HK-2 (cell line): Measurements from ENCODE around the gene CRYZ.

Source experiments
- DNase-seq: peaks from one replicate; pipeline ENCODE4 v3.0.0-alpha.2; 2018; ENCODE audit not compliant: unreplicated experiment

The CRYZ gene

DNA sequence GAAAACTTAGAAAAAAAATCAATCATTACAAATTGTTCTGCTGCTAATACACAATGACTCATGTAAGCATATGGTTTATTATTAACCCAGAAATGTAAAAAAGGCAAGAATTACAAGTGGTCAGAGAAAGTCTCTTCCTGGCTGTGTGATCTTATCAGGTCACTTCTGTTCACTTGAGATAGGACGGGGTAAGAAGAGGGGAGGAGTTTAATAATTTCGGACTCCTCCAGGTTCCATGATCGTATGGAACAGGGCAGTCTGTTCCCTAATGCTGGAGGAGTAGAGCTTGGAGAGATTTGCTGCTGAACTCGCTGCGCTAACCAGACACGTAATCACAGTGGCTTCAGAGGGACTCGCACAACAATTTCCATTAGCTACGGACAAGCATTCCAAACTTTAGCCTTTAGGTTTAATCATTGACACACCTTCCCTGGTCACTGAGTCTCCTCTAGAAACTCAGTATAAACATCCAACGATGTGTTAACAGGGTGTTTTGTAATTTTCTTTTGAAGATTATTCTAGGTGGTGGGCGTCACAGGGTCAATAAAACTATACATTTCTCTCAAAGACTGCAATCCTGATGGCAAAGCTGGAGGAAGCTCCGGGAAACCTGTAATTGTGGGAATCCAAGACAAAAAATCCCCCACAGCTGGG is 1.3 kb downstream of the CRYZ start:
- DNase-seq: peak; percentile 68

DNA sequence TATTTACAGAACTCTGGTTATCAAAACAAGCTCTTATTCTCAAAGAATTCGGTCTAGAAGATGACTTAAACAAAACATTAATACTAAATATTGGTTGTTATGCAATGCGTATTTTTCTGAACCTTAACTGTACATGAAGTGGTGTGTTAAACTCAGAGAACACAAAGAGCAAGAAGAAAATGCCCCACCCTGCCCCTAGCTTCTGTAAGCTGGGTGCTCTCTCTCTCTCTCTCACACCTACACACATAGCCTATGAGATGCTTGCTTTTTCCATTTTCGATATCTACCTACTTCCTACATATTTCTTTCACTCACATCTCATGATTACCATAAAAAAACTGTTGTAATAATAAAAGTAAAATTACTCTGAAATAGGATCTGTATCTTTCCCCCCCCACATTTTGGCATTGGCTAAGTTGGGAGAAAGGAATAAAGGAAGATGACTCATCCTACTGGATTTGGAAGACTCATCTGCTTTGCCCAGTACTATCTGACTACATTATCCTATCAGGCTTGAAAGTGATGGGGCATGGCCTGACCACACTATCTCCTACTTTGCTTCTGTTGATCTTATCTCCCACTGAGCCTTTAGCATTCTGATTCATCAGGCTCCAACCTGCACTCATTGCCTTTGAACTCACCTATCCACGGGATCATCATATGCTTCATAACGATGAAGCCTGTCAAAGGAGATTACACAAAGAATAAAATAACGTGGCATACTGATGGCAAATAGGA is 2.9 kb downstream of the CRYZ start:
- peak; percentile 34 for DNase-seq

DNA sequence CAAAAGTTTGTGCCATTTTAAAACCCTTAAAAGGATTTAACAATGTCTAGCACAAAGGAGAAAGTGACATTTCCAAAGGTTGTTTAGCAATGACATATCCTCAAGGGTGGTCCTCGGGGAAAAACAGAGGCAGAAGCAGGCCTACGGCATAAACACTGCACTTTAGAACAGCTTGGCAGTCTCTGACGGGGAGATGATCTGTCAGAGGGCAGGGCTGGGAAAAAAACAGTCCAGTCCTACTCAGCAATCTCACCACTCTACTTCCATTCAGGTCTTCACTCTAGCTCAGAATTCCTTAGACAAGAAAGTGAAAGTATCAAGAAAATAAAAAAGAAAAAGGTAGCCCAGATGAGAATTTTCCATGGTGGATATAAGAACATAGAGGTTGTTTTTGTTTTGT is 4.1 kb downstream of the CRYZ start:
- DNase-seq: no peak

DNA sequence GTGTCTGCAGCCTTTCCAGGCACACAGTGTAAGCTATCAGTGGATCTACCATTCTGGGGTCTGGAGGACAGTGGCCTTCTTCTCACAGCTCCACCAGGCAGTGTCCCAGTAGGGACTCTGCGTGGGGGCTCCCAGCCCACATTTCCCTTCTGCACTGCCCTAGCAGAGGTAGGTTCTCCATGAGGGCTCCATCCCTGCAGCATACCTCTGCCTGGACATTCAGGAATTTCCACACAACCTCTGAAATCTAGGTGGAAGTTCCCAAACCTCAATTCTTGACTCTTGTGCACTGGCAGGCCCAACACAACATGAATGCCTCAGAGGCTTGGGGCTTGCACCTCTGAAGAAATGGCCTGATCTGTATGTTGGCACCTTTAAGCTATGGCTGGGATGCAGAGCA is 6.8 kb downstream of the CRYZ start:
- DNase-seq: no peak

DNA sequence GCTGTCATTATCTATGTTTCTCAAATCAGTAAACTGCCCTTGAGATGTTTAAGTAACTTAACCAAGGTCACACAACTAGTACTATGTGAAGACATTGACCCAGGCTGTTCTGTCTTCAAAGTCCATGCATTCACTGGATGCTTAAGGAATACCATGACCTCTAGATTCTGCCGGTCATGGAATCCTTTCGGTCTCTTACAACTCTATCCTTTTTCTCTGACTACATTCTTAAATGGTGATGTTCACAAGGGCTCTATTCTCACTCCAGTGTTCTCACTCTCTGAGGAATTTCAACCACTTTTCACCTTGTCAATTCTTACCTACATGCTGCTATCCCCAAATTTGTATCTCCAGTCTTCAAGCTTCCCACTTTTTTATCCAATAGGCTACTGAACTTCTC is 15.2 kb downstream of the CRYZ start:
- DNase-seq: no peak

DNA sequence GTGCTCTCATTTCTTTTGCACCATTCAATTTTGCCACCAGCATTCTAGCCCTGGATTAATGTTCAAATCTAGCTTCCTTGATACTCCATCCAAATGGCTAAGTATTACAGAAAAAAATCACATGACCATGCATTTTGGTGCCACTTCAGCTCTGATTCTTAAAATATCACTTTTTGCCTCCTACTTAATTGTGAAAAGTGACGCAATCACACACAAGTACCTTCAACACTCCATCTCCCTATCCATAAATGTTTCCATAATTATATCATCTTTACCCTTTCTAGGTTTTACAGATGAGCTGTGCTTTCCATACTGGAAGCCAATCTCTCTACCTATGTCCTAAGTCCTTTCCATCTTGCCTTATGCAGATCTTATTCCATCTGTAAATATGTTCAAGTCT is 16.0 kb downstream of the CRYZ start:
- DNase-seq: no peak

DNA sequence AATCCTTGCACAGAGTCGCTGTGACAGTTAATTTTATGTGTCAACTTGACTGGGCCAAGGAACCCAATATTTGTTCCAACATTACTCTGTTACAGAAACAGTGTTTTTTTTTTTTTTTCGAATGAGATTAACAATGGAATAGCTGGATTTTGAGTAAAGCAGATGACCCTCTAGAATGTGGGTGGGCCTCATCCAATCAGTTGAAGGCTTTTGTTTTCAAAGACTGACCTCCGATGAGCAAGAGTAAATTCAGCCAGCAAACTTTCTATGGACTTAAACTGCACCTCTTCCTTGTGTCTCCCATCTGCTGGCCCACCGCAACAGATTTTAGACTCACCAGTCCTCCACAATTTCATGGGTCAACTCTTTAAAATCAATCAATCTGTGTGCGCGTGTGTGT is 17.0 kb downstream of the CRYZ start:
- no peak for DNase-seq

DNA sequence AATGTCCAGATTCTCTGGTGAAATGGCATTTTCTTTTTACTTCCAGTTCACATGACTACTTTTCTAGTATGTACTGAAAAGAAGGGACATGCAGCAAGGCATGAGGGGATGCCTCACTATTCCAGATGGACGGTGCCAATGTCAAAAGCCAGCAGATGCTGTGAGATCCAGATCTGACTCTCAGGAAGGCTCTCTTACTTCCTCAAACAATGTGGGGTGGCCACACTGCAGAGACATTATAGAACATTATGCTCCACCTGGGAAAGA is 17.7 kb downstream of the CRYZ start:
- DNase-seq: no peak

DNA sequence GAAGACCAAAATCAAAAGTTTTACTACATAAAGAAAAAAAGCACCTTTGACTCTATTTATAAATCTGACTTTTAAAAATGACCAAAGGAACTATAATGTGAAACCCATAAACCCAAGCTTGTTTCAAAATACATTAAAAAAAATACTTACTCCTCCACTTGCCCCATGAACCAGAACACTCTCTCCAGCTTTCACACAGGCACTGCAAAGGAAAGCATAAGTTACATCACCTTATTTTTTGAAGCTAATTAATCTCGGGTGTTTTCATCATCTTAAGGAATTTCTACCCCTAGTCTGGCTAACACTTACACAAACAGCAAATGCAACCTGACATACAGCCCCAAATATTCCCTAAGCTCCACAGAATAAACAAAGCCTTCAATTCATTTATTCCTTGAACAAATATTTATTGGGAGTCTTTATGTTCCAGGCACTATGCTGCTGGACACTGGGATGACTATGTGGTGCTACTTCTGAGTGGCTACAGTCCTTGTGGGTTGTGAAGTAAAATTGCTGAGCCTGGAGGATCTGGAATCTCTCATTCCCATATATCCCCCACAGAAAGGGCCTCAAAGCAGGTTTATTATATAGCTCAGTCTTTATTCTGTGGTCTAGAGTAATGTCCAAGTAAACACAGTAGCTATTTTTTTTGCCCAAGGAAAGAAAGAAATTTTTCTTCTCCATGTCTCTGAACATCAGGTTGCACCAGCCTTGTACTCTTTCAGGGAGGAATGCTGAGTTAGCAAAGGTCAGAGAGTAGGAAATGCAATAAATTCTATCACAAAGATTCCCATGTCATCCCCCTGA is 18.2 kb downstream of the CRYZ start:
- no peak for DNase-seq

DNA sequence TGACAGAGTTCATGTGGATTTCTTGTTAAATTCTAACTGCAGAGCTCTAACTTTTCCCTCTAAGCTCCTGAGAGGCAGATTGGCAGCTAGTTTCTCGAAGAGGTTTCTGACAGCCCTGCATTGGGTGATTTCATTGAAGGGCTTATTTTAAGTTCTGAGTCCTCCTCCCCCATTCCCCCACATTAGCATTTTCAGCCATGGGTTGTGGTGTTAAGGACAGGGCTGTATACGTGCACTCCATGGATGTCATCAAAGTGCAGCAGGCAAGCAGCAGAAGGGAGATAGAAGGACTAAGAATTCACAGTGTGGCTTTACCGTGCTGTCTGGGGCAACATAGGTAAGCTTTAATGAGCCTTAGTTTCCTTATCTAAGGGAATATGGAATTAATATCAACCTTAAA is 19.0 kb downstream of the CRYZ start:
- DNase-seq: no peak

DNA sequence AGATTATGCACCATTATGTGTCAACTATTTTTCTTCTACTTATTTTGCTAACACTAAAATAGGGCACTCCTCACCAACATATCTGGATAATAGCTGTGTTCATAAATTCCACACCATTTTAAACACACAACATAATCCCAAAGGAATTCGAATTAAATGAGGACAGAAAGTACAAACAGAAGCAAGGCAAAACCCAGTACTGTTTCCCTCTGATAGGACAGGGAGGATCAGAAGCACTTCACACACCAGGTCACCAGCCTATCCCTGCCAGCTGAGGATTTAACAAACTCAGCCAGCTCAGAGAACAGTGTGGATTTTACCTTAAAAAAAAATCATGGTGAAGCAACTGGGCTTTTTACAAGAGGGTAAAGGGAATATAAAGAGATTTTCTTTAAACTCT is 20.0 kb downstream of the CRYZ start:
- DNase-seq: no peak

DNA sequence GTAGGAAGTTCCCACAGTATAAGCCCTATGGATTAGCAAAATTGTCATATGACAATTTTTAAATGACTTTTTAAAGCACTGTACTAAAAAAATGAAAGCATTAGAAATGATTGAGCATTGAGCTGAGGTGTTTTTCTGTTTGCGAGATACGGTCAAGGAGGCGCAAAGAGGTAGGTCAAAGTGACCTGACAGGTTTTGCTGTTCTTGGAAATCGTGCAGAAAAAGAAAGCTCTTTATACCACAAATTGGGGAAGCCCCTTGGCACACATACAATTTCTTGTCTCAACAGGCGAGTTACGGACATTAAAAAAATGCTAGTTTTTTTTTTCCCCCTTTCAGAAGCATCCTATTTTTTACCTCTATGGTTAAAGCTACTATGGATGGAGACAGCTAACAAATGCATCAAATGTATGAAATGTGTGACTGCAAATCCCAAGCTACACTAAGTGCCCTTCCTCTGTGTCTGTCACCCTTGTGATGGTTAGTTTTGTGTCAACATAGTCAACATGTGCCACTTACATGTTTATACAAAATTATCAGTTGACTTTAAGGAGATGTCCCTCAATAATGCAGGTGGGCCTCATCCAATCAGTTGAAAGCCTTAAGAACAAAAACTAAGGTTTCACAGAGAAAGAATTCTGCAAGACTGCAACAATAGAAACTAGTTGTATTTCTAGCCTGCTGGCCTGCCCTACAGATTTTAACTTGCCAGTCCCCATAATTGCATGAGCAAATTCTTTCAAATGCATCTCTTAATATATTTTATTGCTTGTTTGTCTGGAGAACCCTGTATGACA is 29.3 kb downstream of the CRYZ start:
- DNase-seq: no peak

DNA sequence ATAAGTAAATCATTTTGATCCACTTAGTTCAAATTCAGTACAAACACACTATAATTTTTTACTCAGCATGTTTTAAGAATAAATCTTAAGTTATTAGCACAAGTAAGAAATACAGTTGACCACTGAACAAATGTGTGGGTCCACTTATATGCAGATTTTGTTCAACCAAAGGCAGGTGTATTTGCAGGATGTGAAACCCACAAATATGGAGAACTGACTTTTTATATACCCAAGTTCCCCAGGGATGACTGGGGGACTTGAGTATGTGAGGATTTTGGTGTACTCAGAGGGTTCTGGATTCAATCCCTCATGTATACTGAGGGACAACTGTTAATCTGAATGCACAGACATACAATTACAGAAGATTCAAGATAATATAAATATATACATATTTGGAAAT is 33.5 kb downstream of the CRYZ start:
- no peak for DNase-seq

DNA sequence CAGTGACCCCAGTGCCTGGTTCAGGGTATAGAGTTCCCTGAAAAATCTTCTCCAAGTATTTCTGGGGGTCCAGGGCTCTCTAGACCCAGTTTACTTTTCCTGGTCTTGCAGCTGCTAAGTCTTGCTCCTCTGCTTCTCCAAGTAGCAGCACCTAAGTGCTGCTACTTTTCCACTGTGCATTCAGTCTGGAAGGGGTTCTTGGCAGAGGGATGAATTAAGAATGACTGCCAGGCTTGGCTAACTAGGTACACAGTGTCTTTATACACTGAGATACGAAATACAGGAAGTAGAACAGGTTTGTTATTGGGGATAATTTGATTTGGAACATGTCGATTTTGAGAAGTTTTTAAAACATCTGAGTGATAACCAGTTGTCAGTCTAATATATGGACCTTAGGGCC is 35.0 kb downstream of the CRYZ start:
- no peak for DNase-seq

DNA sequence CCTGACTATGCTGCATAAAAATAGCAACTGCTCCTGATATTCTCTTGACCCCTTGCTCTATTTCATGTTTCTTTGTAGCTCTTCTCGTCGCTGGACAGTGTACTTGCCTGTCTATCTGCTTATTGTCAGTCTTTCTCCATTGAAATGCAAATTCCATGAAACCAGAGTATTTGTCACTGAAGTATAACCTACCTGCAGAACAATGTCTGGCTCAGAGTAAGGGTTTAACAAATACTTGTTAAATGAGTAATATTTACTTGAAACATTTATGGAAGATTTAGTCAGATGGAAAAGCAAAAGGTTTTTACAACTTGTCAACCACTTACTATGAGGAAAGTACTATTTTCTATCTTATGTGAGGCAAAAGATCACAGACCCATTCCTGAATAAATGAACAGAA is 39.4 kb downstream of the CRYZ start:
- DNase-seq: no peak

DNA sequence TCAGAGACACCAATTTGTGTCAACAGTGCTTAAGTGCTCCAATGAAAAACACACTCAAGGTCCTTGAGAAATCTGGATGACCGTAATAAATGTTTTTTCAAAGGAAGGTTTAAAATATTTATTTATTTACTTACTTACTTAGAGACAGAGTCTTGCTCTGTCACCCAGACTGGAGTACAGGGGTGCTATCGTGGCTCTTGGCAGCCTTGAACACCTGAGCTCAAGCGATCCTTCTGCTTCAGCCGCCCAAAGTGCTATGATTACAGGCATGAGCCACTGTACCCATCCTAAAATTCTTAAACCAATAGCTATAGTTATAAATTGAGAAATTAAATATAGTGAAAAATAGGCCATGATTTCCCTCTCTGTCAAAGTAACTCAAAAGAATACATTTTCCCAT is 41.9 kb downstream of the CRYZ start:
- DNase-seq: no peak

DNA sequence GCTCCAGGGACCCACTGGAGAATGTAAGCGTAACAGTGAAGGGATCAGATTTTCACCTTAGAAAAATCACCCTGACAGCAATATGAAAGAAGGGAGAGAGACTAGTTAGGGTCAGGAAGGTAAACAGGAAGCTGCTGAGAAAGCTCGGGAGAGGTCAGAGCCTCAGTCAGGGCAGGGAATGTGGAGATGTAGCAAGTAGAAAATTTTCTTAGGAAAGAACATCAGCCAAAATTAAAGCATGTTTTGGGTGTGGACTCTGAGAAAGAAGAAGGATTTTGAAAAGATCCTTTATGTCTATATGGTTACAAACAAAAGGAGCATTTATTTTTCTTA is 42.5 kb downstream of the CRYZ start:
- DNase-seq: no peak

DNA sequence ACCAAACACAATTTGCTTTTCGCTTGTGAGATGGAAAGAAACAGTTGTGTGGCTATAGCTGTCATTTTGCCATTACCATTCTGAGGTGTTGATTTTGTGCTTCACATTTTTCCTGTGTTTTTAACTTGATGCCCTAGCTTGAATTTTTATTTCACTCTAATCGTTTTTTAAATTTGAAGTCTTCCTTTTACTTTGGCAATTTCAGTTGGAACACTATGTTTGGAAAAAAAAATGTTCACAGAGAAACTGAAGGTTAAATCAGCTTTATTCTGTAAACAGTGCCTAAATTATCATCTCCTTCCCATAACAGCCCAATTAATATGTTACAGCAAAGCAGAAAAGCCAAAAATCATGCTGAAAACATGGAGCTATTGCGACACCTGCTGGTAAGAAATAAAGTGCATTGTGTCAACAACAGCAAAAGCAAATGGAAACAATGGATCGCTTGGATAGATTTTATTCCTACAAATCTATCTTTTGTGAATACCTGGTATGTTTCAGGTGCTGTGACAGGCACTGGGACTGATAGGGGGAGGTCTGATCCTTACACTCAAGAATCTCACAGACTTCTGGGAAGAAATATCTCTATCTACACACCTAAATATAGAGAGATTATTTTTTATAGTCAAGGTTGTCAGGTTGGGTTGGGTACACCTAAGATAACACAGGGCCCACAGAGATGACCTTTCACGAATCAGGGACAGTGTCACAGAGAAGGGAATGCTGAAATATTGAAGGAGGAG is 43.1 kb downstream of the CRYZ start:
- DNase-seq: peak; percentile 23

DNA sequence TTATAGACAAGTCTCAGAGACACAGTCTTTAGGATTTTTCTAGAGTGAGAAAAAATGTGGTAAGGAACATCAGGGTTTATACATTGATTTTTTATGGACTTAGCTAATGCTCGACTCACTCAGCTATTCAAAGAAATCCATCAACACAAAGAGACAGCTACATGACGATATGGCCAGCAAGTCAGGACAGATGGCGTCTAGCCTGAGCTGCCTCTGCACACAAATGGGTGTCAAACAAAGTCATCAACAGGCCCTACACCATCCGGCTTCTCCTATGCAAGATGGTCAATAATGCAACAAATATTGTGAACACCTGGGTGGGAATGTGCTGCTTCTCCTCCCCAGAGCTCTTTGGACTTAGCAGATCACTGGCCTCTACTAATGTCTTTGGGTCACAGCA is 45.9 kb downstream of the CRYZ start:
- no peak for DNase-seq

DNA sequence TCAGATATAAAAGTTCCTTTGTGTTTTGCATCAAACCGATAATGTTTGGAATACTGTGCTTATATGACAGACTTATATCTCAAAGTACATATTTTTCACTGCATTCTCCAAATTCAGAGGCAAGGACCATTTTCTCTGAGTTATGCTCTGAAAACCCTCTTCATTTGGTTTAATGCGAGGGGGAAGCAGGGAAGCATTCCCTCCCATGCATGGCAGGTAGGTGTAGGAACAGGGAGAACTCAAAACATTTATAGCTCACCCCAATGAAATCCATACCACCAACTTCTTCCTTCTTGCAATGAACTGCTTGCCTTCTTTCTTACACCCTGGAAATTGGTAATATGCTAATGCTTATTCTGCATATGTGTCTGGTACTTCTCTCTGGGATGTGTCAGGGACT is 48.5 kb downstream of the CRYZ start:
- DNase-seq: no peak

DNA sequence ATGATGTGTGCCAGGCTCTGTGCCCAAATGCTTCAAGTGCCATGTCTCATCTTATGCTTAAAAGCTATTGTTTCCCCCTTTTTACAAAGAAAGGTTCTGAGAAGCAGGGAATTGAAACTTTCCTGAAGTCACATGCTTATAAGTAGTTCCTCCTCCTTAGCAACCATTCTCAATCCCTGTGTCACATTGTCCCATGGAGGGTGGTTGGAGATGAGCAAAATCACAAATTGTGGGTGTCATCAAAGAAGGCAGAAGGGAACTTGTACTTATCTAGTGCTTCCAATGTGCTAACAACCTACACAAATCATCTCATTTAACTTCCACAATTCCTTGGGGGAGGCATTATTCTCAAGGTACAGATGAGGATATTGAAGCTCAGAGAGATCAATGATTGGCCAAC is 49.2 kb downstream of the CRYZ start:
- DNase-seq: no peak

DNA sequence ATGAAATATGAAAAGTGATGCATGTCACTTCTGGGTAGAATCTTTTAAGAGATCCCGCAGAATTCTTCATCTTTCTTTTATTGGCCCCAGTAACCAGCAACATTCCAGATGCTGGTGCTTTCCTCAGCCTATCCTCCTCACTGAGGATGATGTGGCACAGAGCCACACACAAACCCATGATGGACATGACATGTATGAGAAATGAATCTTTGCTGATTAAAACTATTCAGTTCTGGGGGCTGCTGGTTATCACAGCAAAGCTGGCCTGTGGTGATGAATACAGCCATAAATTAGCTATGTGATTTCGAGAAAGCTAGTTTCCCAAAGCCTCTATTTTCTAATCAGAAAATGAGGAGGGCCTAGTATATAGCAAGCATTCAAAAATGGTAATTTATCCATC is 51.0 kb downstream of the CRYZ start:
- DNase-seq: no peak
